ENCODE data around the gene MPO.

The MPO gene

GRCh38 chr17:58283674-58284612, 3.2 kb upstream of the MPO start:
- no peak overlapping the region for H3K4me3 ChIP-seq (ENCODE audit: extremely low read depth, insufficient read depth, low read length, poor library complexity, severe bottlenecking)
- no peaks in the 10 kb centered on the region for H3K36me3 ChIP-seq (ENCODE audit: control insufficient read depth, insufficient read depth, low read length)
- no peaks in the 10 kb centered on the region for H3K9me3 ChIP-seq (ENCODE audit: control insufficient read depth, low read length)
- no peak overlapping the region for H3K27ac ChIP-seq (ENCODE audit: low read depth, low read length, severe bottlenecking)
- no peaks in the 10 kb centered on the region for H3K4me1 ChIP-seq (ENCODE audit: control insufficient read depth, insufficient read depth, low read length, poor library complexity, severe bottlenecking)
- 87 to 89% methylated on average over 9 of the region's 12 CpGs for WGBS, 2 experiments (ENCODE audit: insufficient coverage in 2 of 2)

- Histone ChIP-seq H3K36me3 (ENCODE audit: control insufficient read depth, insufficient read depth, low read length) (no peaks in the 10 kb centered on the region), H3K9me3 (ENCODE audit: control insufficient read depth, low read length) (no peaks in the 10 kb centered on the region), H3K27ac (ENCODE audit: low read depth, low read length, severe bottlenecking) (no peak overlapping the region), H3K4me3 (ENCODE audit: extremely low read depth, insufficient read depth, low read length, poor library complexity, severe bottlenecking) (no peak overlapping the region), H3K4me1 (ENCODE audit: control insufficient read depth, insufficient read depth, low read length, poor library complexity, severe bottlenecking) (no peaks in the 10 kb centered on the region)
- WGBS, 2 experiments (ENCODE audit: insufficient coverage in 2 of 2): 88% methylated on average over 4 of the region's 6 CpGs; no CpG with 5 or more reads in 1 of the 2 experiments
Measured at GRCh38 chr17:58282442-58282841, 1.7 kb upstream of the MPO start.

GRCh38 chr17:58281511-58282011, 826 bp upstream of the MPO start:
- Histone ChIP-seq H3K4me3 (ENCODE audit: extremely low read depth, insufficient read depth, low read length, poor library complexity, severe bottlenecking) (no peak overlapping the region), H3K9me3 (ENCODE audit: control insufficient read depth, low read length) (no peaks in the 10 kb centered on the region), H3K36me3 (ENCODE audit: control insufficient read depth, insufficient read depth, low read length) (no peaks in the 10 kb centered on the region), H3K4me1 (ENCODE audit: control insufficient read depth, insufficient read depth, low read length, poor library complexity, severe bottlenecking) (no peaks in the 10 kb centered on the region), H3K27ac (ENCODE audit: low read depth, low read length, severe bottlenecking) (no peak overlapping the region)
- WGBS, 2 experiments (ENCODE audit: insufficient coverage in 2 of 2): 60% methylated on average over 1 of the region's 2 CpGs; no CpG with 5 or more reads in 1 of the 2 experiments

- H3K27ac ChIP-seq (ENCODE audit: low read depth, low read length, severe bottlenecking): no peak overlapping the region
- H3K4me3 ChIP-seq (ENCODE audit: extremely low read depth, insufficient read depth, low read length, poor library complexity, severe bottlenecking): no peak overlapping the region
- no peaks in the 10 kb centered on the region for H3K4me1 ChIP-seq (ENCODE audit: control insufficient read depth, insufficient read depth, low read length, poor library complexity, severe bottlenecking)
- WGBS, 2 experiments (ENCODE audit: insufficient coverage in 2 of 2): 92 to 94% methylated on average over 10 to 14 of the region's 16 CpGs
- no peaks in the 10 kb centered on the region for H3K36me3 ChIP-seq (ENCODE audit: control insufficient read depth, insufficient read depth, low read length)
- no peaks in the 10 kb centered on the region for H3K9me3 ChIP-seq (ENCODE audit: control insufficient read depth, low read length)
Measured at GRCh38 chr17:58279736-58280479, 827 bp downstream of the MPO start.

- H3K4me3 ChIP-seq (ENCODE audit: extremely low read depth, insufficient read depth, low read length, poor library complexity, severe bottlenecking): no peak overlapping the region
- H3K27ac ChIP-seq (ENCODE audit: low read depth, low read length, severe bottlenecking): no peak overlapping the region
- 92 to 93% methylated on average over 58 to 60 of the region's 60 CpGs for WGBS, 2 experiments (ENCODE audit: insufficient coverage in 2 of 2)
Measured at GRCh38 chr17:58279016-58279711, 1.6 kb downstream of the MPO start.

GRCh38 chr17:58278661-58279015, 2.1 kb downstream of the MPO start:
- Histone ChIP-seq H3K27ac (ENCODE audit: low read depth, low read length, severe bottlenecking) (no peak overlapping the region), H3K36me3 (ENCODE audit: control insufficient read depth, insufficient read depth, low read length) (no peaks in the 10 kb centered on the region), H3K4me1 (ENCODE audit: control insufficient read depth, insufficient read depth, low read length, poor library complexity, severe bottlenecking) (no peaks in the 10 kb centered on the region), H3K4me3 (ENCODE audit: extremely low read depth, insufficient read depth, low read length, poor library complexity, severe bottlenecking) (no peak overlapping the region), H3K9me3 (ENCODE audit: control insufficient read depth, low read length) (no peaks in the 10 kb centered on the region)
- WGBS, 2 experiments (ENCODE audit: insufficient coverage in 2 of 2): 85 to 89% methylated on average over 4 to 5 of the region's 5 CpGs

More at GRCh38 chr17:58279016-58279711, 1.6 kb downstream of the MPO start:
- Histone ChIP-seq H3K9me3 (ENCODE audit: control insufficient read depth, low read length) (no peaks in the 10 kb centered on the region), H3K36me3 (ENCODE audit: control insufficient read depth, insufficient read depth, low read length) (no peaks in the 10 kb centered on the region), H3K4me1 (ENCODE audit: control insufficient read depth, insufficient read depth, low read length, poor library complexity, severe bottlenecking) (no peaks in the 10 kb centered on the region)

- no peak overlapping the region for H3K27ac ChIP-seq (ENCODE audit: low read depth, low read length, severe bottlenecking)
- no peaks in the 10 kb centered on the region for H3K36me3 ChIP-seq (ENCODE audit: control insufficient read depth, insufficient read depth, low read length)
- WGBS, 2 experiments (ENCODE audit: insufficient coverage in 2 of 2): 93 to 95% methylated on average over 31 to 34 of the region's 36 CpGs
- no peak overlapping the region for H3K4me3 ChIP-seq (ENCODE audit: extremely low read depth, insufficient read depth, low read length, poor library complexity, severe bottlenecking)
- H3K4me1 ChIP-seq (ENCODE audit: control insufficient read depth, insufficient read depth, low read length, poor library complexity, severe bottlenecking): no peaks in the 10 kb centered on the region
- no peaks in the 10 kb centered on the region for H3K9me3 ChIP-seq (ENCODE audit: control insufficient read depth, low read length)
Measured at GRCh38 chr17:58277802-58278595, 2.7 kb downstream of the MPO start.

GRCh38 chr17:58277107-58277801, 3.5 kb downstream of the MPO start:
- H3K36me3 ChIP-seq (ENCODE audit: control insufficient read depth, insufficient read depth, low read length): no peaks in the 10 kb centered on the region
- H3K9me3 ChIP-seq (ENCODE audit: control insufficient read depth, low read length): no peaks in the 10 kb centered on the region
- H3K27ac ChIP-seq (ENCODE audit: low read depth, low read length, severe bottlenecking): no peak overlapping the region
- 83 to 100% methylated on average over 1 to 2 of the region's 5 CpGs for WGBS, 2 experiments (ENCODE audit: insufficient coverage in 2 of 2)
- no peaks in the 10 kb centered on the region for H3K4me1 ChIP-seq (ENCODE audit: control insufficient read depth, insufficient read depth, low read length, poor library complexity, severe bottlenecking)
- H3K4me3 ChIP-seq (ENCODE audit: extremely low read depth, insufficient read depth, low read length, poor library complexity, severe bottlenecking): no peak overlapping the region

- Histone ChIP-seq H3K4me1 (ENCODE audit: control insufficient read depth, insufficient read depth, low read length, poor library complexity, severe bottlenecking) (no peaks in the 10 kb centered on the region), H3K36me3 (ENCODE audit: control insufficient read depth, insufficient read depth, low read length) (no peaks in the 10 kb centered on the region), H3K4me3 (ENCODE audit: extremely low read depth, insufficient read depth, low read length, poor library complexity, severe bottlenecking) (no peak overlapping the region), H3K9me3 (ENCODE audit: control insufficient read depth, low read length) (no peaks in the 10 kb centered on the region), H3K27ac (ENCODE audit: low read depth, low read length, severe bottlenecking) (no peak overlapping the region)
- 39 to 49% methylated on average over 2 of the region's 2 CpGs for WGBS, 2 experiments (ENCODE audit: insufficient coverage in 2 of 2)
Measured at GRCh38 chr17:58276423-58276822, 4.3 kb downstream of the MPO start.
